HG03469 (cell line): ENCODE measurements around the gene RETSAT.
"Not testable (repeated sequence)": the region's sequence is repeated elsewhere in the genome, so short reads cannot be mapped to it uniquely, and the experiment has no call there.

Experiments used
- ATAC-seq: cut with Tn5 transposase; IDR thresholded peaks from one replicate; pipeline ENCODE4 v1.9.1; 2021; ENCODE audit warnings: mild to moderate bottlenecking, moderate library complexity, moderate number of reproducible peaks; ENCODE audit not compliant: unreplicated experiment

RETSAT gene

GRCh38 chr2:85380048-85380447 lies 25.7 kb upstream of the RETSAT start:
- no peak for ATAC-seq

GRCh38 chr2:85378257-85378656 lies 23.9 kb upstream of the RETSAT start:
- no peak for ATAC-seq

- no peak for ATAC-seq
Observed at GRCh38 chr2:85377083-85377482, 22.8 kb upstream of the RETSAT start.

GRCh38 chr2:85376291-85377065 lies 22.1 kb upstream of the RETSAT start:
- ATAC-seq: no peak

GRCh38 chr2:85371045-85371444 lies 16.7 kb upstream of the RETSAT start:
- no peak for ATAC-seq

- no peak for ATAC-seq
Observed at GRCh38 chr2:85369500-85369899, 15.2 kb upstream of the RETSAT start.

GRCh38 chr2:85368921-85369320 lies 14.6 kb upstream of the RETSAT start:
- no peak for ATAC-seq

GRCh38 chr2:85367180-85367579 lies 12.9 kb upstream of the RETSAT start:
- no peak for ATAC-seq

GRCh38 chr2:85362653-85363387 lies 8.5 kb upstream of the RETSAT start:
- not testable (repeated sequence) for ATAC-seq

GRCh38 chr2:85357736-85358135 lies 3.4 kb upstream of the RETSAT start:
- ATAC-seq: no peak

GRCh38 chr2:85356186-85356585 lies 1.9 kb upstream of the RETSAT start:
- ATAC-seq: no peak

GRCh38 chr2:85355521-85355920 lies 1.2 kb upstream of the RETSAT start:
- ATAC-seq: no peak

GRCh38 chr2:85355073-85355410 lies 714 bp upstream of the RETSAT start:
- no peak for ATAC-seq

GRCh38 chr2:85353876-85354285 lies 447 bp downstream of the RETSAT start:
- no peak for ATAC-seq

- ATAC-seq: no peak
Observed at GRCh38 chr2:85347599-85347998, 6.7 kb downstream of the RETSAT start.

GRCh38 chr2:85344356-85344954 lies 9.9 kb downstream of the RETSAT start:
- no peak for ATAC-seq

GRCh38 chr2:85343207-85343895 lies 11.0 kb downstream of the RETSAT start:
- not testable (repeated sequence) for ATAC-seq

- ATAC-seq: no peak
Observed at GRCh38 chr2:85342156-85342555, 12.2 kb downstream of the RETSAT start.

- ATAC-seq: no peak
Observed at GRCh38 chr2:85341269-85342029, 12.9 kb downstream of the RETSAT start.

GRCh38 chr2:85340034-85340892 lies 14.1 kb downstream of the RETSAT start:
- no peak for ATAC-seq
